ENCODE data around the gene ZNF768. TPM values are rescaled to one million over a fixed set of nuclear protein-coding genes. Genes with fewer than 3 reads are reported as not detected.
A peak's percentile ranks its signal among the peaks of the same experiment; 100 is the strongest.

ZNF768 gene
- total RNA-seq, 4 donors from 2014 or later: 19.8 to 64.8 (median 54.1) TPM

GRCh38 chr16:30511509-30511908, 14.9 kb downstream of the ZNF768 start:
- Histone ChIP-seq H3K36me3 (peaks cover 0 to under 1% (median 0%) of the 10 kb centered on the region in 3 donors), H3K4me1 (no peaks in the 10 kb centered on the region), H3K4me3 (no peak overlapping the region), H3K27ac (no peak overlapping the region), H3K27me3 (no peaks in the 10 kb centered on the region), H3K9me3 (no peaks in the 10 kb centered on the region)
- no peak for DNase-seq
- no peak for TF ChIP-seq CTCF (IDR thresholded peaks at IDR 0.05)
- TF ChIP-seq POLR2A (IDR thresholded peaks at IDR 0.05): no peak

- DNase-seq: no peak
- no peaks in the 10 kb centered on the region for H3K36me3 ChIP-seq
- H3K27ac ChIP-seq: peak overlapping the region in 2 of 4 donors; percentile 48 to 67
- no peak overlapping the region for H3K4me3 ChIP-seq
- no peaks in the 10 kb centered on the region for H3K4me1 ChIP-seq
- TF ChIP-seq POLR2A (IDR thresholded peaks at IDR 0.05): no peak
- TF ChIP-seq CTCF (IDR thresholded peaks at IDR 0.05): no peak
- no peaks in the 10 kb centered on the region for H3K9me3 ChIP-seq
- H3K27me3 ChIP-seq: no peaks in the 10 kb centered on the region
Observed at GRCh38 chr16:30510376-30510938, 15.9 kb downstream of the ZNF768 start.

- Histone ChIP-seq H3K36me3 (no peaks in the 10 kb centered on the region), H3K4me1 (no peaks in the 10 kb centered on the region), H3K27me3 (no peaks in the 10 kb centered on the region), H3K27ac (no peak overlapping the region), H3K9me3 (no peaks in the 10 kb centered on the region), H3K4me3 (no peak overlapping the region)
- TF ChIP-seq CTCF (IDR thresholded peaks at IDR 0.05): no peak
- no peak for TF ChIP-seq POLR2A (IDR thresholded peaks at IDR 0.05)
- DNase-seq: no peak
Observed at GRCh38 chr16:30509081-30509765, 17.1 kb downstream of the ZNF768 start.

- Histone ChIP-seq H3K4me3 (no peak overlapping the region), H3K9me3 (no peaks in the 10 kb centered on the region), H3K27me3 (no peaks in the 10 kb centered on the region), H3K27ac (no peak overlapping the region), H3K4me1 (no peaks in the 10 kb centered on the region), H3K36me3 (no peaks in the 10 kb centered on the region)
- TF ChIP-seq CTCF (IDR thresholded peaks at IDR 0.05): no peak
- no peak for TF ChIP-seq POLR2A (IDR thresholded peaks at IDR 0.05)
- DNase-seq: no peak
Observed at GRCh38 chr16:30503403-30504296, 22.7 kb downstream of the ZNF768 start.

- H3K27ac ChIP-seq: no peak overlapping the region
Observed at GRCh38 chr16:30499284-30499683, 27.1 kb downstream of the ZNF768 start.

More at GRCh38 chr16:30499284-30499683, 27.1 kb downstream of the ZNF768 start:
- Histone ChIP-seq H3K4me1 (no peaks in the 10 kb centered on the region), H3K36me3 (no peaks in the 10 kb centered on the region), H3K4me3 (no peak overlapping the region), H3K9me3 (no peaks in the 10 kb centered on the region), H3K27me3 (no peaks in the 10 kb centered on the region)
- TF ChIP-seq CTCF (IDR thresholded peaks at IDR 0.05): no peak
- DNase-seq: no peak
